Mucosa of descending colon (tissue), 3 donors: ENCODE measurements around the gene FCHSD2. TPM values are rescaled to one million over a fixed set of nuclear protein-coding genes. Genes with fewer than 3 reads are reported as not detected.

Source experiments
- ATAC-seq: fragments of 200-7000 bp; cut with Tn5 transposase; one replicate; pipeline ENCODE4 v1.9.1; 2020; ENCODE audit warnings: mild to moderate bottlenecking, moderate library complexity
- DNase-seq, 3 donors: peaks; one replicate each; pipeline ENCODE4 v3.0.0-alpha.2; 2020
- H3K36me3 ChIP-seq: fragments of 200-600 bp; one replicate; pipeline ENCODE4 v1.8.0; 2021; ENCODE audit warnings: low read depth, mild to moderate bottlenecking
- H3K4me1 ChIP-seq: fragments of 200-600 bp; one replicate; pipeline ENCODE4 v1.8.0; 2021; ENCODE audit warnings: low read depth, mild to moderate bottlenecking
- H3K4me3 ChIP-seq: fragments of 200-600 bp; one replicate; pipeline ENCODE4 v1.8.0; 2021; ENCODE audit warnings: mild to moderate bottlenecking
- H3K9me3 ChIP-seq: fragments of 200-600 bp; one replicate; pipeline ENCODE4 v1.8.0; 2021; ENCODE audit warnings: mild to moderate bottlenecking
- CTCF ChIP-seq: fragments of 200-600 bp; IDR thresholded peaks from one replicate; pipeline ENCODE4 v1.8.0; 2022; ENCODE audit warnings: antibody characterized with exemption, mild to moderate bottlenecking
- intact Hi-C, 2 donors: fragments of 100-400 bp; cut with DNase I in 1 of 2; cut with micrococcal nuclease in 1 of 2; formaldehyde crosslinking; loops; one replicate each; pipeline versions ENCODE4 v1.11.0 to v1.11.1; 2022; cut with DNase I, micrococcal nuclease
- total RNA-seq, 3 donors: library from RNA; stranded (reverse); fragmentation: NEBNext Ultra II Directional in 2 of 3; extraction: Animal tissue kit (Norgen Biotek cat#: 25700) in 2 of 3; gene quantifications; one replicate each; pipeline versions ENCODE4 v1.2.1 to v1.2.4, GENCODE V29; 2021 to 2023
- donor health status: DM: no; HTN: no; CAD: no; lungs with moderate emphysema.
- donor health status: DM: no; HTN: no; CAD: no.
- donor health status: DM: no; HTN: yes; CAD: no.

The FCHSD2 gene
- total RNA-seq, 3 donors from 2014 or later: 15.7 to 41.6 (median 21.6) TPM

DNA sequence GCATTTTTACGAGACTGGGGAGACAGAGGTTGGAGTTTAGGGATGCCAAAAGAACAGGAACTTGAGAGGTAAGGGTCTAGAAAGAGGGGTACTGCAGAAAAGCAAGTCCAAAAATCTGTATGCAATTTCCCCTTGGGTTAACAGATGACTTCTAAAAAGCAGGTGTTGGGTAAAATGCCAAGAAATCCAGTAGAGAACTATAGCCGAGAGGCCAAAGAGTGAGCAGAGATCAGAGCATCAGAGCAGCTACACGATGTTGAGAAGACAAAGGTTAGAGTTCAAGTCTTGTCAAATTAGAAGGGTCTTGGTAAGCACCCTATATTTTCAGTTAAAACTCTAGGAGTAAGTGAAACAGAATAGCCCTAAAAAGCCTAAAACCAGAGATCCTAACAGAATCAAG is 145.2 kb downstream of the FCHSD2 start:
- DNase-seq (no peak), ATAC-seq (no peak)
- Histone ChIP-seq H3K4me3 (no peak overlapping the region), H3K9me3 (no peaks in the 10 kb centered on the region), H3K4me1 (no peaks in the 10 kb centered on the region), H3K36me3 (no peaks in the 10 kb centered on the region)
- intact Hi-C loops: no loop called here
- no peak for TF ChIP-seq CTCF

- H3K9me3 ChIP-seq: no peaks in the 10 kb centered on the region
- no peak for TF ChIP-seq CTCF
- H3K4me3 ChIP-seq: no peak overlapping the region
- no peak for DNase-seq
- intact Hi-C loops: no loop called here
- H3K4me1 ChIP-seq: no peaks in the 10 kb centered on the region
- no peak for ATAC-seq
- H3K36me3 ChIP-seq: no peaks in the 10 kb centered on the region
These were observed 152.4 kb downstream of the FCHSD2 start for GRCh38 chr11:72989727-72990126.

GRCh38 chr11:72988821-72989220 is 153.3 kb downstream of the FCHSD2 start:
- no peak for TF ChIP-seq CTCF
- intact Hi-C loops: no loop called here
- DNase-seq (no peak), ATAC-seq (no peak)
- Histone ChIP-seq H3K9me3 (no peaks in the 10 kb centered on the region), H3K4me3 (no peak overlapping the region), H3K4me1 (no peaks in the 10 kb centered on the region), H3K36me3 (no peaks in the 10 kb centered on the region)

GRCh38 chr11:72985645-72986044 is 156.5 kb downstream of the FCHSD2 start:
- intact Hi-C loops: no loop called here
- ATAC-seq (peak; percentile 62), DNase-seq (no peak)

DNA sequence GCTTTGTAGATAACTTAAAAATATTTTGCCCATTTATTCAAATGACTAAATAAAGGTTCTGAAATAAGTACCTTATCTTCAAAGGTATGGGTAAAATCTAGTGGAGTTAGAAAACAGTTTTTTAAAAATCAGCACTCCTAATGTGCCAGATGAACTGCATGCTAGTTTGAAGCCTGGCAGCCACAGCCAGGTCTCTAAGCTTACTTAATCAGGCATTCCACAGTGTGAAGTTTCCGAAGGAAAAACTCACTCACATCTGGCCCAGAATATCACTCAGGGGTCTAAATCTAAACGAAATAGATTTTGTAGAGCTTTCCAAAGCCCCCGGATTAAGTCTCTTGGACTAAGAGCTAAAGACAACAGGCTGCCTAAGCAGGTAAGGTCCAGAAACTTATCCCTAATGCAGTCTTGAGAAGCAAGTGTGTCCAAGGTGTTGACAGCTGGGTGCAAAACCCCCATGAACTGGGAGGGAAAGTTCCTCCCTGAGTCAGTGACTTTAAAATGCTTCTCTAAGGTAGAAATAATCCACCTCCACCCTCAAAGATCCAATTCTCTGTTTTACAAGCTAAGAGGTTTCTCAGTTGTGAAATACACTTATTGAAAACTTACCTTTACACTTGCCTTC is 157.6 kb downstream of the FCHSD2 start:
- DNase-seq: no peak
- H3K4me1 ChIP-seq: no peaks in the 10 kb centered on the region
- no peaks in the 10 kb centered on the region for H3K36me3 ChIP-seq
- no peaks in the 10 kb centered on the region for H3K9me3 ChIP-seq
- intact Hi-C loops: no loop called here
- no peak for ATAC-seq
- no peak overlapping the region for H3K4me3 ChIP-seq
- TF ChIP-seq CTCF: no peak

More at GRCh38 chr11:72985645-72986044, 156.5 kb downstream of the FCHSD2 start:
- no peak for TF ChIP-seq CTCF
- Histone ChIP-seq H3K9me3 (no peaks in the 10 kb centered on the region), H3K36me3 (no peaks in the 10 kb centered on the region), H3K4me1 (no peaks in the 10 kb centered on the region), H3K4me3 (no peak overlapping the region)

- ATAC-seq (no peak), DNase-seq (no peak)
- H3K4me1 ChIP-seq: no peaks in the 10 kb centered on the region
- no peak overlapping the region for H3K4me3 ChIP-seq
- intact Hi-C loops: no loop called here
- H3K9me3 ChIP-seq: no peaks in the 10 kb centered on the region
- no peak for TF ChIP-seq CTCF
- no peaks in the 10 kb centered on the region for H3K36me3 ChIP-seq
These were observed 158.6 kb downstream of the FCHSD2 start for GRCh38 chr11:72983560-72983959.
